H1 (cell line): ENCODE results near the gene ATP1A1. TPM values are rescaled to one million over a fixed set of nuclear protein-coding genes. Genes with fewer than 3 reads are reported as not detected.

Experiments
- EGR1 ChIP-seq: IDR thresholded peaks from 2 replicates; pipeline ENCODE4 v1.6.1; 2011; ENCODE audit warnings: low read depth, low read length, borderline replicate concordance
- KDM4A ChIP-seq: IDR thresholded peaks from one replicate; pipeline ENCODE4 v1.7.1; 2012; ENCODE audit warnings: low read depth, mild to moderate bottlenecking, moderate library complexity, low read length, inconsistent platforms; ENCODE audit not compliant: severe bottlenecking
- NANOG ChIP-seq: IDR thresholded peaks from 2 replicates; pipeline ENCODE4 v1.6.1; 2011; ENCODE audit warnings: low read length, low read depth, mild to moderate bottlenecking, inconsistent platforms; ENCODE audit not compliant: insufficient read depth, poor library complexity, severe bottlenecking
- NRF1 ChIP-seq: IDR thresholded peaks from 2 replicates; pipeline ENCODE4 v1.6.1; 2011; ENCODE audit warnings: mild to moderate bottlenecking, low read depth, low read length, improper control_type of control experiment
- polyA plus RNA-seq, 7 experiments: library from polyadenylated mRNA; depleted of rRNA in 3 of 7; stranded (reverse) in 5 of 7; unstranded in 2 of 7; fragments of >200 nt in 5 of 7; fragments of 200-250 nt in 2 of 7; gene quantifications; 1 replicate in 5 of 7; 2 replicates in 1 of 7; 4 replicates in 1 of 7; pipeline versions ENCODE4 v1.2.1 to v1.2.3, GENCODE V29; 2011 to 2013; ENCODE audit warnings: missing spikeins in 2 of 7, mixed read lengths in 2 of 7
- total RNA-seq: library from RNA; stranded (reverse); fragmentation: NEBNext Ultra II Directional; extraction: Animal tissue kit (Norgen Biotek cat#: 25700); gene quantifications from 2 replicates; pipeline ENCODE4 v1.2.1, GENCODE V29; 2021

Gene ATP1A1
- total and polyA plus RNA-seq, 2 of the 8 experiments (the other 6 are each of a cell fraction or from before 2014, with no cell fraction given), result 222 to 325 TPM

GRCh38 chr1:116446686-116447085 lies 73.6 kb downstream of the ATP1A1 start (continued):
- TF ChIP-seq NANOG, result no peak
- TF ChIP-seq EGR1, result no peak
- no peak for TF ChIP-seq KDM4A
- TF ChIP-seq NRF1, result no peak
